ENCODE results near the gene TNFSF18.
"Not testable (repeated sequence)": the region's sequence is repeated elsewhere in the genome, so short reads cannot be mapped to it uniquely, and the experiment has no call there.

The TNFSF18 gene

GRCh38 chr1:173050865-173051264 is at the start of gene TNFSF18:
Gene TNFSF18, minus strand, starts transcription at chr1:173050941. Its CDS starts 45 bp downstream, at chr1:173050896.
- peak; percentile 14 to 64 for DNase-seq
- no peak for TF ChIP-seq POLR2A (IDR thresholded peaks at IDR 0.05; ENCODE audit: low read length)
- no peak for TF ChIP-seq GATA1 (IDR thresholded peaks at IDR 0.05; ENCODE audit: low read depth, low read length)

GRCh38 chr1:173099166-173099565 is 48.4 kb upstream of the TNFSF18 start:
- TF ChIP-seq POLR2A (IDR thresholded peaks at IDR 0.05; ENCODE audit: low read length) (no peak), GATA1 (IDR thresholded peaks at IDR 0.05; ENCODE audit: low read depth, low read length) (no peak)
- DNase-seq = no peak

- TF ChIP-seq GATA1 (IDR thresholded peaks at IDR 0.05; ENCODE audit: low read depth, low read length) = no peak
- TF ChIP-seq POLR2A (IDR thresholded peaks at IDR 0.05; ENCODE audit: low read length) = no peak
- peak in 1 of 2 experiments; percentile 10 for DNase-seq
Observed at GRCh38 chr1:173098117-173098516, 47.4 kb upstream of the TNFSF18 start.

GRCh38 chr1:173097001-173097400 is 46.3 kb upstream of the TNFSF18 start:
- no peak for DNase-seq
- TF ChIP-seq POLR2A (IDR thresholded peaks at IDR 0.05; ENCODE audit: low read length) (no peak), GATA1 (IDR thresholded peaks at IDR 0.05; ENCODE audit: low read depth, low read length) (no peak)

- TF ChIP-seq POLR2A (IDR thresholded peaks at IDR 0.05; ENCODE audit: low read length) (no peak), GATA1 (IDR thresholded peaks at IDR 0.05; ENCODE audit: low read depth, low read length) (no peak)
- no peak for DNase-seq
Observed at GRCh38 chr1:173095632-173096031, 44.9 kb upstream of the TNFSF18 start.

- DNase-seq = no peak
- TF ChIP-seq POLR2A (IDR thresholded peaks at IDR 0.05; ENCODE audit: low read length) = no peak
- TF ChIP-seq GATA1 (IDR thresholded peaks at IDR 0.05; ENCODE audit: low read depth, low read length) = no peak
Observed at GRCh38 chr1:173094541-173094940, 43.8 kb upstream of the TNFSF18 start.

- no peak for DNase-seq
- TF ChIP-seq GATA1 (IDR thresholded peaks at IDR 0.05; ENCODE audit: low read depth, low read length) (no peak), POLR2A (IDR thresholded peaks at IDR 0.05; ENCODE audit: low read length) (no peak)
Observed at GRCh38 chr1:173093691-173094445, 43.1 kb upstream of the TNFSF18 start.

- no peak for DNase-seq
- no peak for TF ChIP-seq POLR2A (IDR thresholded peaks at IDR 0.05; ENCODE audit: low read length)
- no peak for TF ChIP-seq GATA1 (IDR thresholded peaks at IDR 0.05; ENCODE audit: low read depth, low read length)
Observed at GRCh38 chr1:173084292-173084691, 33.6 kb upstream of the TNFSF18 start.

- no peak for DNase-seq
- TF ChIP-seq GATA1 (IDR thresholded peaks at IDR 0.05; ENCODE audit: low read depth, low read length) (no peak), POLR2A (IDR thresholded peaks at IDR 0.05; ENCODE audit: low read length) (no peak)
Observed at GRCh38 chr1:173082913-173083312, 32.2 kb upstream of the TNFSF18 start.

- not testable (repeated sequence) for DNase-seq
Observed at GRCh38 chr1:173074217-173074616, 23.5 kb upstream of the TNFSF18 start.

- TF ChIP-seq POLR2A (IDR thresholded peaks at IDR 0.05; ENCODE audit: low read length) (no peak), GATA1 (IDR thresholded peaks at IDR 0.05; ENCODE audit: low read depth, low read length) (no peak)
- DNase-seq = no peak
Observed at GRCh38 chr1:173064011-173064410, 13.3 kb upstream of the TNFSF18 start.

GRCh38 chr1:173063171-173063570 is 12.4 kb upstream of the TNFSF18 start:
- no peak for DNase-seq
- TF ChIP-seq POLR2A (IDR thresholded peaks at IDR 0.05; ENCODE audit: low read length) (no peak), GATA1 (IDR thresholded peaks at IDR 0.05; ENCODE audit: low read depth, low read length) (no peak)

GRCh38 chr1:173062150-173062938 is 11.6 kb upstream of the TNFSF18 start:
- TF ChIP-seq GATA1 (IDR thresholded peaks at IDR 0.05; ENCODE audit: low read depth, low read length) = no peak
- TF ChIP-seq POLR2A (IDR thresholded peaks at IDR 0.05; ENCODE audit: low read length) = no peak
- no peak for DNase-seq

- DNase-seq = no peak
- TF ChIP-seq POLR2A (IDR thresholded peaks at IDR 0.05; ENCODE audit: low read length) (no peak), GATA1 (IDR thresholded peaks at IDR 0.05; ENCODE audit: low read depth, low read length) (no peak)
Observed at GRCh38 chr1:173058556-173058955, 7.8 kb upstream of the TNFSF18 start.

- no peak for DNase-seq
- TF ChIP-seq GATA1 (IDR thresholded peaks at IDR 0.05; ENCODE audit: low read depth, low read length) (no peak), POLR2A (IDR thresholded peaks at IDR 0.05; ENCODE audit: low read length) (no peak)
Observed at GRCh38 chr1:173057984-173058383, 7.2 kb upstream of the TNFSF18 start.

Measured in erythroblast (primary cell).